Measurements from ENCODE around the gene CHN1. TPM values are rescaled to one million over a fixed set of nuclear protein-coding genes. Genes with fewer than 3 reads are reported as not detected.

CHN1 gene
- total and polyA plus RNA-seq, 2 of the 8 experiments (the other 6 are each of a cell fraction or from before 2014, with no cell fraction given), result 54.0 to 65.7 TPM

DNA sequence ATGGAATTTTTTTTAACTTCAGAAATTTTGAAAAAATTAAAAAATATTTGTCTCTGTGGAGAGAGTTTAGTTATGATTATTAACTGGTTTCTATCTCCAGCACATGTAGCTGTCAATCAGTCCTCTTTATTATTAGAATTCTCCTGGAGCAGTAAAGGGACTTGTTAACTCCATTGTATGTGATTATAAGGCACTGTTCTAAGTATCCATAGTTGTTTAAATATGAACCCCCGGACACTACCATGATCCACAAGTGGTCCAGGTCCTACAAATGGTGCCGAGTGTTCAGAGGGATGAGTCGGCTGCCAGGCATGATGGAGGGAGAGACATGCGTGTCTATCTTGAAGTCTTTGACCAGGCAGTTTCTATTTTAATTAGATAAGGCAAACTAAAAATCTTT lies 241.4 kb downstream of the CHN1 start:
- Histone ChIP-seq H3K36me3 (ENCODE audit: control insufficient read depth in 2 of 4, insufficient read depth in 4 of 4, low read length in 3 of 4) (no peaks in the 10 kb centered on the region), H2BK20ac (ENCODE audit: low read length) (no peak overlapping the region), H3K79me2 (ENCODE audit: control insufficient read depth in 1 of 2, insufficient read depth in 2 of 2, low read length in 2 of 2) (no peaks in the 10 kb centered on the region), H4K20me1 (replicated peaks in 1 of 2; ENCODE audit: control insufficient read depth in 1 of 2, insufficient read depth in 2 of 2, low read length in 2 of 2) (no peaks in the 10 kb centered on the region), H3K4ac (replicated peaks; ENCODE audit: insufficient read length, low read depth, low read length) (no peak overlapping the region), H2BK120ac (replicated peaks; ENCODE audit: low read depth, low read length) (no peak overlapping the region), H4K91ac (replicated peaks; ENCODE audit: insufficient read length, low read length) (no peak overlapping the region), H4K8ac (ENCODE audit: extremely low read depth, insufficient read depth, low read length) (no peak overlapping the region), H3K23ac (ENCODE audit: insufficient read length) (no peak overlapping the region), H3K27me3 (replicated peaks in 1 of 4; ENCODE audit: control insufficient read depth in 3 of 4, extremely low read depth in 1 of 4, insufficient read depth in 3 of 4, low read length in 3 of 4) (no peaks in the 10 kb centered on the region; a peak in 1 of 7 replicates), H3K79me1 (ENCODE audit: low read depth, low read length) (no peaks in the 10 kb centered on the region), H3K9ac (replicated peaks in 1 of 4; ENCODE audit: extremely low read depth in 1 of 4, low read depth in 3 of 4, low read length in 3 of 4) (no peak overlapping the region), H4K5ac (ENCODE audit: insufficient read length, low read depth, low read length) (no peak overlapping the region), H3K14ac (ENCODE audit: insufficient read length) (no peak overlapping the region), H2BK12ac (ENCODE audit: low read depth, low read length) (no peak overlapping the region), H3K56ac (replicated peaks; ENCODE audit: insufficient read length, low read depth, low read length) (no peak overlapping the region), H2AFZ (ENCODE audit: low read length) (no peak overlapping the region), H3K18ac (ENCODE audit: extremely low read depth, low read length) (no peak overlapping the region), H3K4me2 (ENCODE audit: insufficient read depth in 1 of 2, low read depth in 2 of 2, low read length in 2 of 2) (no peak overlapping the region), H3K27ac (ENCODE audit: low read depth, low read length) (no peak overlapping the region), H2AK5ac (ENCODE audit: low read depth, low read length) (no peak overlapping the region), H3K4me1 (replicated peaks in 1 of 4; ENCODE audit: control insufficient read depth in 3 of 4, insufficient read depth in 4 of 4, low read length in 3 of 4) (peaks cover 0 to 7% (median under 1%) of the 10 kb centered on the region in 4 experiments; a peak in 5 of 7 replicates), H3K4me3 (ENCODE audit: extremely low read depth in 1 of 4, insufficient read depth in 2 of 4, low read depth in 3 of 4, low read length in 4 of 4) (no peak overlapping the region), H3K23me2 (ENCODE audit: low read depth, low read length) (no peaks in the 10 kb centered on the region), H3K9me3 (ENCODE audit: insufficient read depth in 2 of 2, low read depth in 1 of 2, low read length in 1 of 2) (no peaks in the 10 kb centered on the region), H2BK15ac (ENCODE audit: low read length) (no peak overlapping the region), H2BK5ac (ENCODE audit: low read depth, low read length) (no peak overlapping the region)
- FAIRE-seq, result no peak
- ChIA-PET CTCF (ENCODE audit: partially characterized antibody) (interaction anchor here (0.6 to 5.8 kb wide), 11 partner anchors 8 to 565 kb away, joined by 3 to 55 read pairs (median 4); no protein-coding TSS in a partner anchor), POLR2A (ENCODE audit: partially characterized antibody) (interaction anchor here (1.9 kb wide), 1 partner anchor 7 kb away, joined by 5 read pairs; no protein-coding TSS in a partner anchor)
- TF ChIP-seq SP2 (IDR thresholded peaks at IDR 0.05; ENCODE audit: low read length) (no peak), RBBP5 (IDR thresholded peaks at IDR 0.05; ENCODE audit: borderline replicate concordance, low read depth, low read length) (no peak), SRF (IDR thresholded peaks at IDR 0.05; ENCODE audit: low read depth, low read length) (no peak), RFX5 (IDR thresholded peaks at IDR 0.05; ENCODE audit: borderline replicate concordance, low read depth, low read length) (no peak), RXRA (IDR thresholded peaks at IDR 0.05; ENCODE audit: insufficient read depth, low read depth, low read length) (no peak), ZNF274 (IDR thresholded peaks at IDR 0.05; ENCODE audit: borderline replicate concordance, extremely low read depth, low read length) (no peak), CREB1 (IDR thresholded peaks at IDR 0.05) (no peak)
- TF ChIP-seq, protein P1, sequence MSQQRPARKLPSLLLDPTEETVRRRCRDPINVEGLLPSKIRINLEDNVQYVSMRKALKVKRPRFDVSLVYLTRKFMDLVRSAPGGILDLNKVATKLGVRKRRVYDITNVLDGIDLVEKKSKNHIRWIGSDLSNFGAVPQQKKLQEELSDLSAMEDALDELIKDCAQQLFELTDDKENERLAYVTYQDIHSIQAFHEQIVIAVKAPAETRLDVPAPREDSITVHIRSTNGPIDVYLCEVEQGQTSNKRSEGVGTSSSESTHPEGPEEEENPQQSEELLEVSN (IDR thresholded peaks at IDR 0.05), result no peak
- TF ChIP-seq, protein P2, sequence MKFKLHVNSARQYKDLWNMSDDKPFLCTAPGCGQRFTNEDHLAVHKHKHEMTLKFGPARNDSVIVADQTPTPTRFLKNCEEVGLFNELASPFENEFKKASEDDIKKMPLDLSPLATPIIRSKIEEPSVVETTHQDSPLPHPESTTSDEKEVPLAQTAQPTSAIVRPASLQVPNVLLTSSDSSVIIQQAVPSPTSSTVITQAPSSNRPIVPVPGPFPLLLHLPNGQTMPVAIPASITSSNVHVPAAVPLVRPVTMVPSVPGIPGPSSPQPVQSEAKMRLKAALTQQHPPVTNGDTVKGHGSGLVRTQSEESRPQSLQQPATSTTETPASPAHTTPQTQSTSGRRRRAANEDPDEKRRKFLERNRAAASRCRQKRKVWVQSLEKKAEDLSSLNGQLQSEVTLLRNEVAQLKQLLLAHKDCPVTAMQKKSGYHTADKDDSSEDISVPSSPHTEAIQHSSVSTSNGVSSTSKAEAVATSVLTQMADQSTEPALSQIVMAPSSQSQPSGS (IDR thresholded peaks at IDR 0.05; ENCODE audit: low read length), result no peak
- WGBS, 2 experiments (ENCODE audit: extremely low coverage in 1 of 2, insufficient coverage in 1 of 2, insufficient read length in 1 of 2, insufficient replicate concordance in 2 of 2, low coverage in 1 of 2, low lambda C conversion rate in 2 of 2, missing lambda C conversion rate in 1 of 2), result 95% methylated on average over 4 of the region's 4 CpGs; no CpG with 5 or more reads in 1 of the 2 experiments
- DNase-seq (ENCODE audit: low read depth in 1 of 2, low spot score in 2 of 2), result no peak

All from H1 (cell line).